Activated effector memory CD4-positive, alpha-beta T cell treated with anti-CD3 and anti-CD28 coated beads, Interleukin-2, amount 50 U/mL, for 16 hours (primary cell): ENCODE results near the gene SF3B5.
"Not testable (repeated sequence)": the region's sequence is repeated elsewhere in the genome, so short reads cannot be mapped to it uniquely, and the experiment has no call there.

Experiments used
- DNase-seq: peaks from one replicate; pipeline ENCODE4 v3.0.0-alpha.2; 2020

SF3B5 gene

DNA sequence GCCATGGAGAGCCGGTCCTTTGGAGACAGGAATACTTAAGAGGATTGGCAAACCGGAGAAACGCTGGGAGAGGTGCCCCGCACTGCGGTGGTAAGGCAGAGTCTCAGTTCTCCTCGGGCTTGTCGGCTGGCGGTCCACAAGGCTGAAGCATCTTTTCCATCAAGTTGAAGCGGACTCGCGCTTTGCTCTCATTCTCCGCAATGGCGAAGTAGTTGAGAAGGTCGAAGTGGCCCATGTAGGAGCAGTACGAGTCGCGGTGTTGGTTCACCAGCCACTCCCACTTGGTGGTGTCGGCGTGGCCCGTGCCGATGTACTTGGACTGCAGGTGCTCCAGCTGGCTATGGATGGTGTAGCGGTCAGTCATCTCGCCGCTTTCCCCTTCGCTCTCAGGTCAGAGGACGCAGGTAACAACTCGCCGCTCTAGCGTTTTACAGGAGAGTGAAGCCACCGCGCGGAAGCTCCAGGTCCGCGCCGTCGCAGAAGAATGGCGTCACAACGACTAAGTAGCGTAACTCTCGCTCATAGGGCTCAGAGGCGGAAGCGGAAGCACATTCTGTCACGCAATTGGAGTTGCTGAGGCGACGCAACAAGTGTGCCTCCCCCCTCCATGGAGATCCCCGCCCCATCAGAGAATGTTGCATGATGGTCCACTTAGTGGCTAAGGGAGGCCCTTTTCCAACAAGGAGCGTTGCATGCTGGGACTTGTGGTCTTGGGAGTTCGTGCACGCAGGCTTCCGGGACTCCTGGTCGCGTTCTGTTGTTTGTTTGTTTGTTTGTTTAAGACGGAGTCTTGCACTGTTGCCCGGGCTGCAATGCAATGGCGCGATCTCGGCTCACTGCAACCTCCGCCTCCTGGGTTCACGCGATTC is at the start of gene SF3B5:
SF3B5 (minus strand) TSS at position 440 of the 869 bp plus-strand sequence; CDS start at position 364, 76 bp downstream.
- peak; percentile 99 for DNase-seq

DNA sequence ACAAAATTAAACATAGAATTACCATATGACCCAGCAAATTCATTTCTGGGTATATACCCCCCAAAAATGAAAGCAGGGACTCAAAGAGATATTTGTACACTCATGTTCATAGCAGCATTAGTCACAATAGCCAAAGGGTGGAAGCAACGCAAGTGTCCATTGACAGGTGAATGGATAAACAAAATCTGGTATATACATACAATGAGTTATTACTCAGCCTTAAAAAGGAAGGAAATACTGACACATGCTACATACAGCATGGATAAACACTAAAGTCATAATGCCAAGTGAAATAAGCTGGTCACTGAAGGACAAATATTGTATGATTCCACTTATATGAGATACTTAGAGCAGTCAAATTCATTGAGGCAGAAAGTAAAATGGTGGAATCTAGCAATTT is 49.6 kb upstream of the SF3B5 start:
- no peak for DNase-seq

DNA sequence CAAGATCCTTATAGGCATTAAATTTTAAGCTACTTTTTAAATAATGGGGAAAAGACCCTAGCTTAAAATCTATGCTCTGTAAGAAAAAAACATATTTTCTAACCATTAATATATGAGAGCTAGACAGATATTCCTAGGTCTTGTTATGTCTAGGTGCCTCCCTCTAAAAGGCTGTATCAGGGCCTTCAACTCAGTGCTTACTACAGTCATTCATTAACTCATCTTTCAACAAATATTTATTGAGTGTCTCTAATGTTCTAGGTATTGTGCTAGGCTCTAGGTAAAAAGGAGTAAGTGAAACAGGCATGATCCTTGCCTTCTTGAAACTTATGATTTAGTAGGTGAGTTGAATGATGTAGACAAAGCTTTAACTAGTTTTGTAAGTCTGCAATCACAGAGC is 48.5 kb upstream of the SF3B5 start:
- DNase-seq = no peak

DNA sequence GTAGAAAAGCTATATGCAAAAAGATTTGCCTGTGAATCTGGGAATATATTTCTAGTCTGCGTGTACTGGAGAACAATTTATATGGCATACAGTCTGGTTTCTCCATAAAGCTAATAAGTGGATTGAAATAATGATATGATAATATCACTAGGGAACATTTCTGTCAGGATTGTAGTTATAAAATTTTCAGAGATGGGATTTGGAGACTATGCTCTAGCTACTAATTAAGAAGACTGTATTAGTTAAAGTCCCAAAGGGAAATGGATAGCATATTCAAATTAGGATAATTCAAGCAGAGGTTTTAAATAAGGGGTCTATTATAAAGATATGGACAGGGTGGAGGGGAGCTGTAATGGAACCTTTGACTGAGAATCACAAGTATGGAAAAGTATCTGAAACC is 47.7 kb upstream of the SF3B5 start:
- DNase-seq = no peak

DNA sequence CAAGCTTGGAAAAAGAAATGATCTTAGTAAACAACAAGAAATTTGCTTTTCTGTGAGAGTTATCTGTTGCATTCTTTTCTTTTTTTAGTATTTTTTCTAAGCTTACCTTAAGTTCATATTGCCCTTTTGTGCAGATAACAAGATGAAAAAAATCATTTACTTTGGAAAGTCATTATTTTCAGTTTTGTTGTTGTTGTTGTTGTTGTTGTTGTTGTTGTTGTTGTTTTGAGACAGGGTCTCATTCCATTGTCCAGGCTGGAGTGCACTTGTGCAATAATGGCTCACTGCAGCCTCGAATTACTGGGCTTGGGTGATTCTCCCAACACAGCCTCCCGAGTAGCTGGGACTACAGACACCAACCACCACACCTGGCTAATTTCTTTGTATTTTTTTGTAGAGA is 46.1 kb upstream of the SF3B5 start:
- no peak for DNase-seq

DNA sequence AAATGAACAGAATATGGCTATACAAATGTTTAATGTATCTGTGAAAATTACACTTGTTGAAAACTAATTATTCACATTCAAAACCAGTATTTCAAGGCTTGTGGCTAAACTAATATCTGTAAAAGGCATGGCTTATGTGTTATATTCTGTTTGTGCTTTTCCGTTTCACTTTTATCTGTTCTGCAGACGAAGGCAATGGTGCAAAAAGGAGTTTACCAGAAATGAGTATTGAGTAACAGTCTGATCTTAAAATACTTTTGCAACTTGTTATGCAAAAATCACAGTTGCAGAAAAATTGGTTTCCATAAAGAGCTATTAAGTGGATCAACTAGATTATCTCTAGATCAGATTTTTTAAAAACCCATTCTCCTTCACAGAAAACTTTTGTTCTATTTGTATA is 45.5 kb upstream of the SF3B5 start:
- no peak for DNase-seq

DNA sequence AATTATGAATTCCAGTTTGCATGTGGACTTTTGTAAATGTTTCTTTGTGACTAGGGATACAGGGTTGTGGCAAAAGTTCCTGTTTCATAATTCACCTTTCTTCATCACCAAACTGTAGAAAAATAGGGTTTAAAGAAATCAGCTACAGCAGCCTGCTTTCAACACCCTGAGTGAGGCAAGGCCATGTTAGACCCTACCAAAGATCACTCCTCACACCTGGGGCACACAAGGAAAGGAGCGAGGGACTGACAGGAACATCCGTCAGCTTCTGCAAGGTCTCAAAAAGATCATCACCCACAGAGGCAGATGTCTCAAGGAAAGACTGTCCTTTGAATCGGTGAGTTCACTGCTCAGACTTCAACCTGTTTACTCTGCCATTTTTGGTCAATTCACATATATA is 44.4 kb upstream of the SF3B5 start:
- DNase-seq = no peak

DNA sequence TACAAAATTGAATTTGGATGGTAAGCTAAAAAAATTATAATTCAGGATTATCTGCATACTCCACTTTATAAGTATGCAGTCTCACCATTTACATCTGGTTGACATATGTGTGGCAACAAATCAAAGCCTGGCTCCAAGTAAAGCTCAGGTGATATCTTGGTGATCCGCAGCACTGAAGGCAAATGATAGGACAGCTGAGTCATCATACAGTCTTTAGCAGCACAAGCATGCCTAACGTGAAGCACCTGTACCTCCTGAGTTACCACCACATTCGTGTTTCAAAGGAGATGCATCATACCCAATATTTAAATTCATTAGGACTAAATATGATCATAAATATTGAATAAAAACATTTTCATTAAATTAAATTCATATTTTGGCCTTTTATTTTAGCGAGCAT is 43.2 kb upstream of the SF3B5 start:
- DNase-seq = no peak

DNA sequence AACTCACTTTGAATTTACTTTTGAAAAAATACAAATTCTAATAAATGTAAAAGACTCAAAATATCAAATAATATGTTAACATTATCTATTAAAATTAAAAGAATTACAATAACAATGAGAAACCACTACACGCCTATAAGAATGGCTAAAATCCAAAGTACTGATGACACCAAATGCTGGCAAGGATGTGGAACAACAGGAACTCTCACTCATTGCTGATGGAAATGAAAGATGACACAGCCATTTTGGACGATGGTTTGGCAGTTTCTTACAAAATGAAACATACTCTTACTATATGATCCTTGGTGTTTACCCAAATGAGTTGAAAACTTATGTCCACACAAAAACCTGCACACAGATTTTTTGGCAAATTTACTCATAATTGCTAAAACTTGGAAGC is 39.4 kb upstream of the SF3B5 start:
- DNase-seq = no peak

DNA sequence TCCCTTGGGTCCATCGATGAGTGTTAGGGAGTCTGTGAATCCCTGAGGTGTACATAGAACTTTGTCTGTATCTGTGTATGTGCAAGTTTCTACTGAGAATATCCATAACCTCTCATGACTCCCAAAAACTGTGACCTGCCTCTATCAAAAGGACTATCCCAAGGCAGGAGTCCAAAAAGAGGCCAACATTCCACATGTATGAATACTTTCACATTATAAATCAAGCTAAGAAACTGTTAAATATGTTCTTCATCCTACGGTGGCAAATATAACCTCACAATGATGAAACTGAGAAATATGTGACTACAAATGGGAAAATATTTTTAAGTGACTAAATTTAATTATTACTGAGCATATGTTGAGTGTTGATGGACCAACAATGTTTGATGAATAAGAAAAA is 38.8 kb upstream of the SF3B5 start:
- no peak for DNase-seq

DNA sequence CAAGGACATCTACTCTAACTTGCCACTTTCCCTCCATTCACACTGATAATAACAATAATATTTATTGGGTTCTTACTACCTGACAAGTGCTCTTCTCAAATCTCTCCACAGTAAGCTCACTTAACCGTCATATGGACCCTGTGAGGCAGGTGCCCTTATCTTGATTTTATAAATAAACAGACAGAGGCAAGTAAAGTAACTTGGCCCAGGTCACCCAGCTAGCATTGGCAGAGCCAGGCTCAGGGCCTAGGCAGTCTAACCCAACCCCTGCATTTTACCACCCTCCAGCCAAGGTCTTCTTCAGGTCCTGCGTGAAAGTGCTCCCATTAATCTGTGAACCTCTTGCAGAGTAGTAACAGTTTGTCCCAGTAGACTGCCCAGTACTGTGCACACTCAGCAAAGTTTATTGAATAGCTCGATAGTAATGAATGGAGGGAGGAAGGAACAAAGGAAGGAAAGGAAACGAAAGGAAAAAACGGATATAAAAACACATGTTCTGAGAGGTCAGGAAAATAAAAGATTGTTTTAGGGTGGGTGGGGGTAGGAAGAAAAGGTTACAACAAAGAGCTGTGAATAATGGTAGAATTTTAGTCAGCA is 38.0 kb upstream of the SF3B5 start:
- no peak for DNase-seq

DNA sequence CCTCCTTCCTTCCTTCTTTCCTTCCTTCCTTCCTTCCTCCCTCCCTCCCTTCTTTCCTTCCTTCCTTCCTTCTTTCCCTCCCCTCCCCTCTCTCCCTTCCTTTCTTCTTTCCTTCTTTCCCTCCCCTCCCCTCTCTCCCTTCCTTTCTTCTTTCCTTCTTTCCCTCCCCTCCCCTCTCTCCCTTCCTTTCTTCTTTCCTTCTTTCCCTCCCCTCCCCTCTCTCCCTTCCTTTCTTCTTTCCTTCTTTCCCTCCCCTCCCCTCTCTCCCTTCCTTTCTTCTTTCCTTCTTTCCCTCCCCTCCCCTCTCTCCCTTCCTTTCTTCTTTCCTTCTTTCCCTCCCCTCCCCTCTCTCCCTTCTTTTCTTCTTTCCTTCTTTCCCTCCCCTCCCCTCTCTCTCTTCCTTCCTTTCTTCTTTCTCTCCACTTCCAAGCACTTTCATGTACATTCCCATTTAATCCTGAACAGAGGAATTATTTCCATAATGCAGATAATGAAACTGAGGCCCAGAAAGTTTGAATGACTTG is 36.9 kb upstream of the SF3B5 start:
- DNase-seq = not testable (repeated sequence)

DNA sequence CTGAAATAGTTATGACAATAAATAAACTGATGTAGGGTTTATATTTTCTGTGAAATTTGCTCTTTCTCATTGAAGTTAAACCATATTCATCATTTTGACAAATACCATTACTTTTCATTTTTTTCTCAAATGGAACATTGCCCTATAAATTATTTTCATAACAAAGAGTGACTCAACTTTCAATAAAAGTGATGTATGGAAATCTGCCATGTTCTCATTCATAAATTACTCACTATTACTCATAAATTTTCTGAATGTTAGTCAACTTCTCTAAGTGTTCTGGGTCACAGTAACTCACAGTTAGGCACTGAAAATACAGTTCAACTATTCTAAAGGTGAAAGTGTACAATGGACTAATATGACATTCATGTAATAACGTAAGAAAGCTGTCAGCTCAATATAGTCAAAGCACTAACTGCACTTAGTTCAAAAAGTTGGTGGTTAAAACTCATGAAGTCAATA is 35.9 kb upstream of the SF3B5 start:
- no peak for DNase-seq

DNA sequence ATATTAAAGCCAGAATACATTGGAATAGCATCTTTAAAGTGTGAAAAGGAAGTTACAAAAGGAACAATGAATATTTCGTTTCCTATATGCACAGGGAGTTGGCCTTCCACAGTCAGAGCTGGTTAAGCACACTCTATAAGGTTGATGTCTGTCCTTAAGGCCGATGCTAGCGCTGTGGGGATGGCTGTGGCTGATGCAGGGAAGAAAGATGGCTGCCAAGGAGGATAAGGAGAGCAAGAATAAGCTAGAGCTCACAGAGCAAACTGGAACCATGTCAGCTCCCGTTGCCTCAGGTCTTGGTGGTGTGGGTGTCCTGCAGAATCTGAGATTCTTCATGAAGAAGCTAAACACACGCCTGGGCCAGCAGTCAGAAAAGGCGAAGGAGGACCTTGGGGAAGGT is 34.1 kb upstream of the SF3B5 start:
- DNase-seq = no peak

DNA sequence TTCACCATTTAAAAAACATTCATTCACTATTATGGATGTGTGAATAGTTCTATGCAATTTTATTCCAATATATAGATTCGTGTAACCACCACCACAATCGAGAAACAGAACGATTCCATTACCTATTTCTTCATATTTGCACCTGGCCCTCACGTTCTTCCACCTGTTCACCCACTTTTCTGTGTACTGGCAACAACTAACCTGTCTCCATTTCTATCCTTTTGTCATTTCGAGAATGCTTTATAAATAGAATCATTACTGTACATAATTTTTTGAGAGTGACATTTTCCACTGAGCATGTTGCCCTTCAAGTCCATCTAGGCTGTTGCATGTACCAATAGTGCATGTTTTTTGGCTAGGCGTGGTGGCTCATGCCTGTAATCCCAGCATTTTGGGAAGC is 31.7 kb upstream of the SF3B5 start:
- DNase-seq = no peak

DNA sequence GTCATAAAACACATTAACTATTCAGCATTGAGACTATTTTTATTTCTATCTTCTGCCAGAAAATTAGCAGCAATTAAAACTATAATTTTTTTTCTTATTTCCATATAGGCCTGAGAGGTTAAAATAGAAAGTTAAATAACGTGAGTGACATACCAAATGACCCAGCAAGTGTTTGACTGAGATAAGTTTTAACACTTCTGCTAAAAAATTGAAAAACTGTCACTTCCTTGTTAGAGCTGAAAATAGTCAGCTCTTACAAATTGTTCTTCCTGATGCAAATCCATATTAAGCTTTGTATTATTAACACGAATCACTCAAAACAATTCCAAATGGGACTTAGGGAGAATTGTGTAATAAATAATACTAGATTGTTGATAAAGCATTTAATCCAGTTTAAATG is 28.5 kb upstream of the SF3B5 start:
- DNase-seq = no peak

DNA sequence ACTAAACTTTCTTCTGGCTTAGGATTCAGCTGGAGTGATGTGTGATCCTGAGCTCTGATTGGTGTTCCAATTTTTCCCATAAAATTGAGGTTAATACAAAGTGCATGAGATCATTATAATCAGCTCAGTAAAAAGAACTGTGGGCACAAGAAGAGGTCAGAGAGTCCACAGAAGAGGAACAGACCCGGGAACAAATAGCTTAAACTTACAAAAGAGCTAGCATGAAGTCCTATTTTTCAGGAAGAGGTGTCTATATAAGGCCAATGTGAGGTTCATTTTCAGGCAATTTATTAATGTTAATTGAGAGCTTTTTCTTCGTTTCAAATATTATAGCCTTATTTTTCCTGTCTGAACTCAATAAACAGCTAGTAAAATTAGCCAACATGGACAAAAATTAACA is 28.0 kb upstream of the SF3B5 start:
- DNase-seq = no peak

DNA sequence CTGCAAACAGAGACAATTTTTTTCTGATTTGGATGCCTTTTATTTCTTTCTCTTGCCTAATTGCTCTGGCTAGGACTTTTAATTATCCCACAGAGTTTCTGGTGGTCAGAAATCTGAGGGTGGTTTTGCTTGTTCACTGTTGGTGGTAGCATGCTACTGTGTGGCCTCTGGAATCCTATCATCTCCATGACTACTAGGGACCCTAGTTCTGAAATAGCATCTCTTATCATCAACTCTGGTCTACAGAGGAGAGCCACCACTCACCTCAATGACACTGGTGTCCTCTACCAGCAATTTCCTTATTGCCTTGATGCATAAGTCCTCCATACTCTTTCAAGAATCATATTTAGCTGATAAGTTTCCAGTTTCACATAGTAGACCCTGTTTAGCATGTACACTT is 27.5 kb upstream of the SF3B5 start:
- no peak for DNase-seq

DNA sequence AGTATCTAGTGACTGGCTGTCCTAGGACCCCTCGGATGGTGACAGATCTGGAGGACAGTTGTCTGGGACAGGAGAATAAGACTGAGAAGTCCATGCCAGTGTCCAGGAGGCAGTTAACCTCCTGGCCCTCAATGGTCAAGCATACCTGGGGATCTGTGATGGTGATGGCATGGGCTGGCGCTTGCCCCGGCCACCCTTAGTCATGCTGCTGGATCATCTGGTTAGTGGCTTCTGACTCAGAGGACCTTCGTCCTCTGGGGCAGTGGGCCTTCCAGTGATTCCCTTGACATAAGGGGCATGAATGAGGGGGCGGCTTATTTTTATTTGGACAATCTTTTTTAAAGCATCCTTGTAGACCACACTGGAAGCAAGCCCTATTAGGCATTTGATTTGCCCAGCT is 24.0 kb upstream of the SF3B5 start:
- DNase-seq = no peak

DNA sequence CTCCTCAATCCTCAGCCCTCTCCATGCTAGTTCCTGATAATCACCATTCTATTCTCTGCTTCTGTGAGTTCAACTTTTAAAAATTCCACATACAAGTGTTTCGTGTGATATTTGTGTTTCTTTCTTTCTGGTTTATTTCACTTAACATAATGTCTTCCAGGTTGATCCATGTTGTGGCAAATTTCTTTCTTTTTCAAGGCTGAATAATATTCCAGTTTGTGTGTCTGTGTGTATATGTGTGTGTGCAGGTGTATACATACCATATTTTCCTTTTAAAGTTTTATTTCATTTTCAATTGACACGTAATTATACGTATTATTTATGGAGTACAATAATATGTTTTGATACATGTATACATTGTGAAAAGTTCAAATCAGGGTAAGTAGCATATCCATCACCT is 19.8 kb upstream of the SF3B5 start:
- no peak for DNase-seq

DNA sequence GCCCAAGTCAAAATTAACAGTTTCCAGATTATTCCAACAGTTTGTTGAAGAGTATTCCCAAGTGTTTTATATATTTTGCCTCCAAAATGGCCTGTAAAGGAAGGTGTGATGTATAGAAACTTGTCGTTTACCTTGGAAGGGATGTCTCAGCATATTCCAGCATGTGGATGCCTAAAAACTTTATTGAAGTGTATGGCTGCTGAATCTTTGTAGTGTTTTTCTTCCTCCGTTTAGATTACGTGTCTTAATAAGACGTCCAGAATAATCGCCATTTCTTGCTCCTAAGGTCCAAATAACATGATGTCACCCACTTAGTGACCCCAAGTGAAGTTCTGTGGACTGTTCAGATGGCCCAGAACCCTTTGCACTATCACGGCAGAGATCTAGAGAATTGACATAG is 18.0 kb upstream of the SF3B5 start:
- no peak for DNase-seq

DNA sequence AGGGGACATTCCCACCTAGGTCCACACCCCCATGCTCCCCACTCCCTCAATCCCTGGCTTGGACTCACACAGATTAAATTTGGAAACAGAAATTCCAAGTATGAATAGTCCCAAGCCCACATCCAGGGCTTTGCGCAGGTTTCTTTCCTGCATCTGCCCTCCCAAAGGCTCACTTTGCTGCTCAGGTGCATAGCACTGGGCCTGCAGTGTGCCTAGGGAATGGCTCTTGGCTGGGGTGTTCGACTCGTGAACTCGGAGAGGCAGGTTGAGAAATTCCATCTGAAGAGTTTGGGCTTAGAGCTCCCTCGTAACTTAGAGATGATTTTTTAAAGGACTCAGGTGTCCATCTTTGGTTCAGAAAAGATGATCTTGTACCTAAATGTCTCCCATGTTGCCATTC is 14.8 kb upstream of the SF3B5 start:
- DNase-seq = no peak

DNA sequence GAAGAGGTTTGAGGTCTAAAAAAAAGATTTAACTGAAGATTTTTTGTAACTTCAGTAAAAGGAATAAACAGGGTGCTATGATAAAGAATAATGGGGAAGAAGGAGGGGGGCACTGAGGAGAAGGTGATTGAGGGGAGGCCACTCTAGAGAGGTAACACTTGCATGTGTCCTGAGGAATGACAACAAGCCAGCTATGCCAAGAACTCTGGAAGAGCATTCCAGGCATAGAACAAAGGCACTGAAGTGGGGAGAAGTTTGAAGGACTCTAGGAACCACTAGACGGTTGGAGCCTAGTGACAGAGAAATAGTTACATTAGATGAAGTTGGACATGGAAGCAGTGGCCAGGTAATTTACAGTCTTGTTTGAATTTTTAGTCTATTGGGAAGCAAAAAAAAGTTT is 10.8 kb upstream of the SF3B5 start:
- DNase-seq = no peak

DNA sequence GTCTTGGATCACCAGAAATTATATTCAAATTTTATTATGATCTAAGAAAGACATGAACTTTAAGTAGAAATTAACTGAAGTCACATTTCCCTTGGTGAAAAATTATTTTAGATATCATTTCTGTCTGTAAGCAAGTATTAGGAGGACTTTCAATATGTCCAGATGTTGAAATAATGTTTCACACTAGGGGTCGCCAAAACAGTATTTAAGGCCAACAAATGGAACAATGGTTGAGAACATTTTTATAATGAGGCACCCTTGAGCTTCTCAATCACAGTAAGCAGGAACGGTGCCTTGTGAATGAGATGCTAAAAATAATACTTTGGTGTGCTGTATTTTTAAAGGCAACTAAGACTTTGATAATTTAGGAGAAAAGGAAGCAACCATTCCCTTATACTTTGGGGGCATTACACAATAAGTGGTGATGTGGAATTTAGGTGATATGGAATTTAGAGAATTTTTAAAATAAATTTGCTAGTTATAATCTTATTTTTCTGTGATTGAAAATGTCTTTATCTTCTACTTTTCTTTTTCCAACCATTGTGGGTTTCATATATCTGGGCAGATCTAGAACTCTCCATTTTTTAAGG is 9.6 kb upstream of the SF3B5 start:
- DNase-seq = no peak
